Nephron (organoid): ENCODE measurements around the gene NXNL2.

Source experiments
- H3K27ac Mint-ChIP-seq, 3 experiments: 2 replicates each; pipeline ENCODE4 v1.8.0; 2020; ENCODE audit warnings: mixed read lengths in 3 of 3, mild to moderate bottlenecking in 2 of 3, moderate library complexity in 1 of 3
- H3K27me3 Mint-ChIP-seq: 2 replicates; pipeline ENCODE4 v1.8.0; 2021; ENCODE audit warnings: low read depth, mild to moderate bottlenecking, moderate library complexity, mixed read lengths
- H3K36me3 Mint-ChIP-seq: 2 replicates; pipeline ENCODE4 v1.8.0; 2020; ENCODE audit warnings: low read depth, mixed read lengths
- H3K4me1 Mint-ChIP-seq: 2 replicates; pipeline ENCODE4 v1.8.0; 2020; ENCODE audit warnings: mixed read lengths
- H3K4me3 Mint-ChIP-seq, 3 experiments: 2 replicates each; pipeline ENCODE4 v1.8.0; 2020; ENCODE audit warnings: mild to moderate bottlenecking in 3 of 3, mixed read lengths in 3 of 3, moderate library complexity in 2 of 3
- H3K9me3 Mint-ChIP-seq: 2 replicates; pipeline ENCODE4 v1.8.0; 2020; ENCODE audit warnings: mixed read lengths
- CTCF ChIP-seq, 3 experiments: fragments of 200-600 bp; sonication (generic); IDR thresholded peaks; one replicate each; pipeline ENCODE4 v1.5.0; 2021; ENCODE audit warnings: antibody characterized with exemption in 3 of 3; ENCODE audit not compliant: unreplicated experiment in 3 of 3

Gene NXNL2

GRCh38 chr9:88511906-88512305 lies 23.1 kb upstream of the NXNL2 start:
- Mint-ChIP-seq H3K27ac (no peak overlapping the region), H3K36me3 (peaks cover 8% of the 10 kb centered on the region), H3K27me3 (peaks cover 4% of the 10 kb centered on the region), H3K4me3 (no peak overlapping the region), H3K9me3 (peaks cover 11% of the 10 kb centered on the region), H3K4me1 (no peaks in the 10 kb centered on the region)
- no peak for TF ChIP-seq CTCF (IDR thresholded peaks at IDR 0.05; ENCODE audit: unreplicated experiment in 3 of 3)

GRCh38 chr9:88514247-88514646 lies 20.7 kb upstream of the NXNL2 start:
- H3K9me3 Mint-ChIP-seq = peaks cover 9% of the 10 kb centered on the region
- no peak overlapping the region for H3K4me3 Mint-ChIP-seq
- peaks cover 4% of the 10 kb centered on the region for H3K36me3 Mint-ChIP-seq
- peaks cover 4% of the 10 kb centered on the region for H3K27me3 Mint-ChIP-seq
- TF ChIP-seq CTCF (IDR thresholded peaks at IDR 0.05; ENCODE audit: unreplicated experiment in 3 of 3) = no peak
- H3K27ac Mint-ChIP-seq = no peak overlapping the region
- no peaks in the 10 kb centered on the region for H3K4me1 Mint-ChIP-seq

- H3K27ac Mint-ChIP-seq = peak overlapping the region; percentile 32 to 43 (median 37)
- no peaks in the 10 kb centered on the region for H3K36me3 Mint-ChIP-seq
- peaks cover 13% of the 10 kb centered on the region for H3K4me1 Mint-ChIP-seq
- peaks cover 2% of the 10 kb centered on the region for H3K9me3 Mint-ChIP-seq
- no peak overlapping the region for H3K4me3 Mint-ChIP-seq
- no peak for TF ChIP-seq CTCF (IDR thresholded peaks at IDR 0.05; ENCODE audit: unreplicated experiment in 3 of 3)
- H3K27me3 Mint-ChIP-seq = peaks cover 9% of the 10 kb centered on the region
Observed at GRCh38 chr9:88521308-88521707, 13.7 kb upstream of the NXNL2 start.

- Mint-ChIP-seq H3K9me3 (peaks cover 2% of the 10 kb centered on the region), H3K27me3 (peaks cover 11% of the 10 kb centered on the region), H3K36me3 (no peaks in the 10 kb centered on the region), H3K4me3 (no peak overlapping the region), H3K4me1 (peaks cover 13% of the 10 kb centered on the region), H3K27ac (peak overlapping the region in 1 of 3 experiments; percentile 37)
- no peak for TF ChIP-seq CTCF (IDR thresholded peaks at IDR 0.05; ENCODE audit: unreplicated experiment in 3 of 3)
Observed at GRCh38 chr9:88522360-88522759, 12.6 kb upstream of the NXNL2 start.

GRCh38 chr9:88523056-88523455 lies 11.9 kb upstream of the NXNL2 start:
- no peak for TF ChIP-seq CTCF (IDR thresholded peaks at IDR 0.05; ENCODE audit: unreplicated experiment in 3 of 3)
- Mint-ChIP-seq H3K36me3 (no peaks in the 10 kb centered on the region), H3K27ac (peak overlapping the region; percentile 25 to 93 (median 88)), H3K9me3 (no peaks in the 10 kb centered on the region), H3K27me3 (peaks cover 11% of the 10 kb centered on the region), H3K4me1 (peaks cover 13% of the 10 kb centered on the region), H3K4me3 (peak overlapping the region in 1 of 3 experiments; percentile 21)

- no peak overlapping the region for H3K27ac Mint-ChIP-seq
- H3K4me1 Mint-ChIP-seq = peaks cover 27% of the 10 kb centered on the region
- TF ChIP-seq CTCF (IDR thresholded peaks at IDR 0.05; ENCODE audit: unreplicated experiment in 3 of 3) = no peak
- H3K4me3 Mint-ChIP-seq = no peak overlapping the region
- H3K9me3 Mint-ChIP-seq = no peaks in the 10 kb centered on the region
- peaks cover 14% of the 10 kb centered on the region for H3K27me3 Mint-ChIP-seq
- no peaks in the 10 kb centered on the region for H3K36me3 Mint-ChIP-seq
Observed at GRCh38 chr9:88524911-88525310, 10.1 kb upstream of the NXNL2 start.
